Smooth muscle cell (in vitro differentiated cells): ENCODE results near the gene YIPF7. TPM values are rescaled to one million over a fixed set of nuclear protein-coding genes. Genes with fewer than 3 reads are reported as not detected.

Source experiments
- DNase-seq: peaks from one replicate; lab custom pipeline; 2025; ENCODE audit not compliant: unreplicated experiment; lab: John Stamatoyannopoulos, UW
- H2AFZ ChIP-seq: fragments of 200-600 bp; sonication (generic); 2 replicates; pipeline ENCODE4 v1.6.0; 2016; ENCODE audit warnings: antibody characterized with exemption, low read depth, mild to moderate bottlenecking
- H3F3A ChIP-seq: fragments of 200-600 bp; sonication (generic); 2 replicates; pipeline ENCODE4 v1.6.0; 2017; ENCODE audit warnings: antibody characterized with exemption, low read depth
- H3K27ac ChIP-seq: fragments of 200-600 bp; sonication (generic); 2 replicates; pipeline ENCODE4 v1.5.1; 2016; ENCODE audit warnings: low read depth, mild to moderate bottlenecking
- H3K27me3 ChIP-seq: fragments of 200-600 bp; sonication (generic); 2 replicates; pipeline ENCODE4 v1.6.1; 2016; ENCODE audit warnings: low read depth, mild to moderate bottlenecking
- H3K36me3 ChIP-seq: fragments of 200-600 bp; sonication (generic); 2 replicates; pipeline ENCODE4 v1.5.1; 2016; ENCODE audit warnings: low read depth
- H3K4me1 ChIP-seq: fragments of 200-600 bp; sonication (generic); 2 replicates; pipeline ENCODE4 v1.5.1; 2016; ENCODE audit warnings: low read depth
- H3K4me2 ChIP-seq: fragments of 200-600 bp; sonication (generic); 2 replicates; pipeline ENCODE4 v1.6.0; 2016; ENCODE audit warnings: mild to moderate bottlenecking
- H3K4me3 ChIP-seq: fragments of 200-600 bp; sonication (generic); 2 replicates; pipeline ENCODE4 v1.5.1; 2016; ENCODE audit warnings: mild to moderate bottlenecking
- H3K79me2 ChIP-seq: fragments of 200-600 bp; sonication (generic); 2 replicates; pipeline ENCODE4 v1.6.0; 2016; ENCODE audit warnings: low read depth, mild to moderate bottlenecking
- H3K9ac ChIP-seq: fragments of 200-600 bp; sonication (generic); 2 replicates; pipeline ENCODE4 v1.6.0; 2016; ENCODE audit warnings: low read depth
- H3K9me3 ChIP-seq: fragments of 200-600 bp; sonication (generic); replicated peaks from 2 replicates; pipeline ENCODE4 v1.5.1; 2016; ENCODE audit warnings: low read depth
- H4K20me1 ChIP-seq: fragments of 200-600 bp; sonication (generic); 2 replicates; pipeline ENCODE4 v1.6.0; 2016; ENCODE audit warnings: low read depth
- WGBS: methylation state at CpG from one replicate; pipeline ENCODE4 v1.1.7; 2016; ENCODE audit warnings: low lambda C conversion rate; 5-methylcytosine and 5-hydroxymethylcytosine counted together
- polyA plus RNA-seq: library from polyadenylated mRNA; unstranded; fragments of >200 nt; fragmentation: Nextera tagmentation; extraction: Ambion mirVana; gene quantifications from 2 replicates; pipeline ENCODE4 v1.2.1, GENCODE V29; 2016
- total RNA-seq: library from RNA; depleted of rRNA; stranded (reverse); fragments of >200 nt; gene quantifications from 2 replicates; pipeline ENCODE4 v1.2.3, GENCODE V29; 2014
- TF ChIP-seq, protein P1 (sequence below): fragments of 200-600 bp; sonication (generic); IDR thresholded peaks from 2 replicates; pipeline ENCODE4 v1.5.1; 2017; ENCODE audit warnings: borderline replicate concordance, mild to moderate bottlenecking, antibody characterized with exemption; ENCODE audit not compliant: insufficient read depth, poor library complexity, severe bottlenecking

YIPF7 gene
- total and polyA plus RNA-seq, 2 experiments from 2014 or later = not detected

DNA sequence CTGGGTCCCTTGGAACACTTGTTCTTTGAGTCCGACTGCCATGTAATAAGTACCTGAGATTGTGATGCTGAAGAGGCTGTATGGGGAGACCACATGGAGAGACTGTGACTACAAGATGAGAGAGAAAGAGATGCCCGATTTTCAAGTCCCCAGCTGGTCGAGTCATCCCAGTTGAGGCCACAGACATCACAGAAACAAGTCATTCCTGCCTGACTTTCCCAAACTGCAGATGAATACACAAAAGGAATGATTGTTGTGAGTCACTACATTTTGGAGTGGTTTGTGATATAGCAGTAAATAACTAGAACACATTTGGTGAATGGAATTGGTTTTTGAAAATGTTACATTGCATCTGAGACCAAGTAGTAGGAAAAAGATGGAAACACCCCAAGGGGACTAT, 9.0 kb upstream of the YIPF7 start:
- H2AFZ ChIP-seq = no peak overlapping the region
- no peaks in the 10 kb centered on the region for H3K4me1 ChIP-seq
- 44% methylated on average over 3 of the region's 3 CpGs for WGBS
- H3K9me3 ChIP-seq = no peaks in the 10 kb centered on the region
- H3K27me3 ChIP-seq = no peaks in the 10 kb centered on the region
- H3K9ac ChIP-seq = no peak overlapping the region
- no peaks in the 10 kb centered on the region for H4K20me1 ChIP-seq
- H3K36me3 ChIP-seq = no peaks in the 10 kb centered on the region
- no peaks in the 10 kb centered on the region for H3F3A ChIP-seq
- no peaks in the 10 kb centered on the region for H3K79me2 ChIP-seq
- TF ChIP-seq, protein P1, sequence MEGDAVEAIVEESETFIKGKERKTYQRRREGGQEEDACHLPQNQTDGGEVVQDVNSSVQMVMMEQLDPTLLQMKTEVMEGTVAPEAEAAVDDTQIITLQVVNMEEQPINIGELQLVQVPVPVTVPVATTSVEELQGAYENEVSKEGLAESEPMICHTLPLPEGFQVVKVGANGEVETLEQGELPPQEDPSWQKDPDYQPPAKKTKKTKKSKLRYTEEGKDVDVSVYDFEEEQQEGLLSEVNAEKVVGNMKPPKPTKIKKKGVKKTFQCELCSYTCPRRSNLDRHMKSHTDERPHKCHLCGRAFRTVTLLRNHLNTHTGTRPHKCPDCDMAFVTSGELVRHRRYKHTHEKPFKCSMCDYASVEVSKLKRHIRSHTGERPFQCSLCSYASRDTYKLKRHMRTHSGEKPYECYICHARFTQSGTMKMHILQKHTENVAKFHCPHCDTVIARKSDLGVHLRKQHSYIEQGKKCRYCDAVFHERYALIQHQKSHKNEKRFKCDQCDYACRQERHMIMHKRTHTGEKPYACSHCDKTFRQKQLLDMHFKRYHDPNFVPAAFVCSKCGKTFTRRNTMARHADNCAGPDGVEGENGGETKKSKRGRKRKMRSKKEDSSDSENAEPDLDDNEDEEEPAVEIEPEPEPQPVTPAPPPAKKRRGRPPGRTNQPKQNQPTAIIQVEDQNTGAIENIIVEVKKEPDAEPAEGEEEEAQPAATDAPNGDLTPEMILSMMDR = no peak
- no peak overlapping the region for H3K27ac ChIP-seq
- no peak overlapping the region for H3K4me3 ChIP-seq
- DNase-seq = no peak
- H3K4me2 ChIP-seq = no peak overlapping the region

DNA sequence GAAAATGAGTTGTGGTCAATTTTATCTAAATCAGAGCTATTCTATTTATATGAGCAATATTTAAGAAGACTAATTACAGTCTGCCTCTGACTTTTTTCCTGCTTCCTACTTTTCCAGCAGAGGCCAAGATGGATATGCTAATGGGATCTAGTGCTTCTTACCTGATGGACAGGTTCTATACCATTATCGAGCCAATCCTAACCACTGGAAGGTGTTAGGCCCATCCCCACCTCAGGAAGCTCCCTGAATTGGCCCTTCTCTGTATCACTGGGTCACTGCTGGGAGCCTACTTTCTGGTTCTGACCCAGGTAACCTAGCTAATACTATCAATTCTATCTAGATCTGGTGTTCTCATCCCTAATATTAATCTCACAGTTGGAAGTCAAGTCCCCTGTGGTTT, 577 bp upstream of the YIPF7 start:
- H3K27me3 ChIP-seq = no peaks in the 10 kb centered on the region
- no peaks in the 10 kb centered on the region for H3K9me3 ChIP-seq
- no peak overlapping the region for H3K4me2 ChIP-seq
- TF ChIP-seq, protein P1 = no peak
- no peak overlapping the region for H3K4me3 ChIP-seq
- 96% methylated on average over 1 of the region's 1 CpG for WGBS
- peaks cover 7% of the 10 kb centered on the region for H3K4me1 ChIP-seq
- H3F3A ChIP-seq = no peaks in the 10 kb centered on the region
- H4K20me1 ChIP-seq = no peaks in the 10 kb centered on the region
- H2AFZ ChIP-seq = no peak overlapping the region
- H3K36me3 ChIP-seq = no peaks in the 10 kb centered on the region
- H3K9ac ChIP-seq = no peak overlapping the region
- no peak for DNase-seq
- H3K27ac ChIP-seq = no peak overlapping the region
- no peaks in the 10 kb centered on the region for H3K79me2 ChIP-seq

DNA sequence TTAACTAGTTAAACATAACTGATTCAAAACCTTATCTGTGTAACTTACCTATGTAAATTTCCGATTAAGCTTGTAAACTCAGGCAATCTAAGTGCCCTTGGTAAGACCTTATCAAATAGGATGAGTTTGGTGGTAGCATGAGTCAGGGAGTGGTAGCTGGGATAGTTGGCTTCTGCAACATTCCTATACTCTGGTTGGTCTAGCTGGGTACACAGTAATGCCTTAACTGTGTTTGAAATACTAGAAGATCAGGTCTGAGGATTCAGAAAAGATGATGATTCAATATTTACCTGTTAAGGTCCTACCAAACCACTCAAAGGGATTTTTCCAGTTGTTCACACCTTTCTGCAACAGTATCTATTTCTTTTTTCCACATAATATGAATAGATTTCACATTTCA, 5.3 kb downstream of the YIPF7 start:
- no peaks in the 10 kb centered on the region for H3K36me3 ChIP-seq
- TF ChIP-seq, protein P1 = no peak
- H3K4me1 ChIP-seq = peaks cover 7% of the 10 kb centered on the region
- no peak overlapping the region for H3K4me3 ChIP-seq
- H4K20me1 ChIP-seq = no peaks in the 10 kb centered on the region
- H3K9ac ChIP-seq = no peak overlapping the region
- H3K27ac ChIP-seq = no peak overlapping the region
- H3K79me2 ChIP-seq = no peaks in the 10 kb centered on the region
- no peak overlapping the region for H2AFZ ChIP-seq
- no peaks in the 10 kb centered on the region for H3K9me3 ChIP-seq
- no peaks in the 10 kb centered on the region for H3K27me3 ChIP-seq
- H3F3A ChIP-seq = no peaks in the 10 kb centered on the region
- no peak for DNase-seq
- H3K4me2 ChIP-seq = no peak overlapping the region
- WGBS = 67% methylated on average over 1 of the region's 1 CpG

DNA sequence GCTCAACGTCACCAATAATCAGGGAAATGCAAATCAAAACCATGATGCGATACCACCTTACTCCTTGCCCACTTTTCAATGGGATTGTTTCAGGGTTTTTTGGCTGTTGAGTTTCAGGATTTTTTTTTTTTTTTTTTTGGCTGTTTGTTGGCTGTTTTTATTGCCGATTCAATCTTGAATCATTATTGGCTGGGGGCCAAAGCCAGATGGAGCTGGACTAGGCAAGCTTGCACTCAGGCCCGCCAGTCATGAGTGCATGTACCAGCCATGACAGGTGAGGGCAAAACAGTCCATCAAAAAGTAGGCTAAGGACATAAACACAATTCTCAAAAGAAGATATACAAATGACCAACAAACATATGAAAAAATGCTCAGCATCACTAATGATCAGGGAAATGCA, 13.3 kb downstream of the YIPF7 start:
- H4K20me1 ChIP-seq = no peaks in the 10 kb centered on the region
- no peak overlapping the region for H3K9ac ChIP-seq
- no peaks in the 10 kb centered on the region for H3K79me2 ChIP-seq
- 89% methylated on average over 4 of the region's 4 CpGs for WGBS
- no peak for DNase-seq
- TF ChIP-seq, protein P1 = no peak
- H3K9me3 ChIP-seq = no peaks in the 10 kb centered on the region
- no peak overlapping the region for H3K4me2 ChIP-seq
- no peaks in the 10 kb centered on the region for H3K27me3 ChIP-seq
- no peak overlapping the region for H2AFZ ChIP-seq
- no peak overlapping the region for H3K4me3 ChIP-seq
- H3F3A ChIP-seq = no peaks in the 10 kb centered on the region
- no peak overlapping the region for H3K27ac ChIP-seq
- H3K4me1 ChIP-seq = no peaks in the 10 kb centered on the region
- H3K36me3 ChIP-seq = no peaks in the 10 kb centered on the region
